H1 (cell line): ENCODE data around the gene FAHD1. TPM values are rescaled to one million over a fixed set of nuclear protein-coding genes. Genes with fewer than 3 reads are reported as not detected.

Experiments used
- CTCF ChIA-PET: fragments of 300-600 bp; sonication (Branson Sonifier 250); formaldehyde crosslinking; loops from one replicate; lab custom pipeline; 2021; ENCODE audit not compliant: partially characterized antibody; lab: Charles Lee
- POLR2A ChIA-PET: fragments of 300-600 bp; sonication (Branson Sonifier 250); formaldehyde crosslinking; loops from one replicate; lab custom pipeline; 2021; ENCODE audit warnings: inconsistent platforms; ENCODE audit not compliant: partially characterized antibody; lab: Charles Lee
- DNase-seq, 2 experiments: peaks; one replicate each; pipeline versions ENCODE4 v3.0.0 to v3.0.0-alpha.2; 2010 to 2022; ENCODE audit warnings: low spot score in 2 of 2, low read depth in 1 of 2, mixed read lengths in 1 of 2
- FAIRE-seq: peaks from 2 replicates; lab custom pipeline; 2011; peaks lifted over from hg19 to GRCh38; lab: Jason Lieb, UNC
- H2AFZ ChIP-seq: 2 replicates; pipeline ENCODE4 v1.8.1; 2012; ENCODE audit warnings: low read length, inconsistent platforms
- H2AK5ac ChIP-seq: 2 replicates; pipeline ENCODE4 v1.6.1; 2013; ENCODE audit warnings: low read depth, low read length
- H2BK120ac ChIP-seq: replicated peaks from 2 replicates; pipeline ENCODE3; 2013; ENCODE audit warnings: low read depth, low read length, inconsistent platforms
- H2BK12ac ChIP-seq: 2 replicates; pipeline ENCODE4 v1.6.1; 2013; ENCODE audit warnings: low read depth, low read length
- H2BK15ac ChIP-seq: 2 replicates; pipeline ENCODE4 v1.6.1; 2013; ENCODE audit warnings: low read length
- H2BK20ac ChIP-seq: 2 replicates; pipeline ENCODE4 v1.6.1; 2013; ENCODE audit warnings: low read length
- H2BK5ac ChIP-seq: 2 replicates; pipeline ENCODE4 v1.6.1; 2013; ENCODE audit warnings: low read depth, low read length
- H3K14ac ChIP-seq: 2 replicates; pipeline ENCODE4 v1.6.1; 2013; ENCODE audit warnings: inconsistent platforms; ENCODE audit not compliant: insufficient read length
- H3K18ac ChIP-seq: 2 replicates; pipeline ENCODE4 v1.6.1; 2013; ENCODE audit warnings: low read length; ENCODE audit errors: extremely low read depth
- H3K23ac ChIP-seq: 2 replicates; pipeline ENCODE4 v1.6.1; 2013; ENCODE audit warnings: inconsistent platforms; ENCODE audit not compliant: insufficient read length
- H3K23me2 ChIP-seq: 2 replicates; pipeline ENCODE4 v1.6.1; 2013; ENCODE audit warnings: low read depth, low read length
- H3K27ac ChIP-seq: 2 replicates; pipeline ENCODE4 v1.6.1; 2011; ENCODE audit warnings: low read depth, low read length, inconsistent platforms
- H3K27me3 ChIP-seq, 4 experiments: replicated peaks in 1 of 4; 1 replicate in 1 of 4; 2 replicates in 3 of 4; pipeline versions ENCODE4 v1.6.1 to v1.8.1; 2011 to 2013; ENCODE audit warnings: low read length in 3 of 4, mild to moderate bottlenecking in 3 of 4, inconsistent platforms in 2 of 4, mixed read lengths in 2 of 4, moderate library complexity in 1 of 4; ENCODE audit not compliant: control insufficient read depth in 3 of 4, insufficient read depth in 3 of 4; ENCODE audit errors: extremely low read depth in 1 of 4
- H3K36me3 ChIP-seq, 4 experiments: 2 replicates each; pipeline versions ENCODE4 v1.6.1 to v1.8.1; 2011 to 2013; ENCODE audit warnings: mild to moderate bottlenecking in 4 of 4, low read length in 3 of 4, moderate library complexity in 2 of 4, control low read depth in 1 of 4, inconsistent platforms in 1 of 4; ENCODE audit not compliant: insufficient read depth in 4 of 4, control insufficient read depth in 2 of 4
- H3K4ac ChIP-seq: replicated peaks from 2 replicates; pipeline ENCODE3; 2013; ENCODE audit warnings: low read length, low read depth, mixed read lengths, inconsistent platforms; ENCODE audit not compliant: insufficient read length
- H3K4me1 ChIP-seq, 4 experiments: replicated peaks in 1 of 4; 1 replicate in 1 of 4; 2 replicates in 3 of 4; pipeline versions ENCODE4 v1.6.1 to v1.8.1; 2011 to 2013; ENCODE audit warnings: low read length in 3 of 4, inconsistent platforms in 2 of 4, mixed read lengths in 1 of 4; ENCODE audit not compliant: insufficient read depth in 4 of 4, control insufficient read depth in 3 of 4
- H3K4me2 ChIP-seq, 2 experiments: 2 replicates each; pipeline versions ENCODE4 v1.6.1 to v1.8.1; 2011 to 2013; ENCODE audit warnings: low read depth in 2 of 2, low read length in 2 of 2, control low read depth in 1 of 2, inconsistent platforms in 1 of 2, mild to moderate bottlenecking in 1 of 2; ENCODE audit not compliant: insufficient read depth in 1 of 2
- H3K4me3 ChIP-seq, 4 experiments: fragments of 200-600, 300-600 bp in 1 of 4; sonication (generic), shearing (Covaris generic), sonication (Bioruptor Twin) in 1 of 4; 2 replicates each; pipeline versions ENCODE4 v1.5.1 to v1.8.1; 2011 to 2016; ENCODE audit warnings: low read length in 4 of 4, low read depth in 3 of 4, control low read depth in 2 of 4, inconsistent platforms in 2 of 4, mild to moderate bottlenecking in 2 of 4, mixed read lengths in 1 of 4, moderate library complexity in 1 of 4; ENCODE audit not compliant: insufficient read depth in 2 of 4; ENCODE audit errors: extremely low read depth in 1 of 4
- H3K56ac ChIP-seq: replicated peaks from 2 replicates; pipeline ENCODE3; 2013; ENCODE audit warnings: low read depth, mild to moderate bottlenecking, mixed read lengths, low read length, inconsistent platforms; ENCODE audit not compliant: insufficient read length
- H3K79me1 ChIP-seq: 2 replicates; pipeline ENCODE4 v1.6.1; 2013; ENCODE audit warnings: low read depth, low read length, control low read depth
- H3K79me2 ChIP-seq, 2 experiments: 2 replicates each; pipeline versions ENCODE4 v1.6.1 to v1.8.1; 2012 to 2013; ENCODE audit warnings: low read length in 2 of 2, mild to moderate bottlenecking in 2 of 2, inconsistent platforms in 1 of 2; ENCODE audit not compliant: insufficient read depth in 2 of 2, control insufficient read depth in 1 of 2
- H3K9ac ChIP-seq, 4 experiments: replicated peaks in 1 of 4; 1 replicate in 1 of 4; 2 replicates in 3 of 4; pipeline versions ENCODE4 v1.6.1 to v1.8.1; 2011 to 2013; ENCODE audit warnings: low read depth in 3 of 4, low read length in 3 of 4, control low read depth in 2 of 4, mild to moderate bottlenecking in 2 of 4, moderate library complexity in 2 of 4, inconsistent platforms in 1 of 4; ENCODE audit errors: extremely low read depth in 1 of 4
- H3K9me3 ChIP-seq, 2 experiments: 2 replicates each; pipeline versions ENCODE4 v1.6.1 to v1.8.1; 2012 to 2013; ENCODE audit warnings: mild to moderate bottlenecking in 2 of 2, moderate library complexity in 2 of 2, control low read depth in 1 of 2, inconsistent platforms in 1 of 2, low read depth in 1 of 2, low read length in 1 of 2, mixed read lengths in 1 of 2; ENCODE audit not compliant: insufficient read depth in 2 of 2
- H4K20me1 ChIP-seq, 2 experiments: replicated peaks in 1 of 2; 2 replicates each; pipeline versions ENCODE3 to v1.8.1; 2011 to 2013; ENCODE audit warnings: inconsistent platforms in 2 of 2, low read length in 2 of 2, mild to moderate bottlenecking in 1 of 2; ENCODE audit not compliant: insufficient read depth in 2 of 2, control insufficient read depth in 1 of 2
- H4K5ac ChIP-seq: 2 replicates; pipeline ENCODE4 v1.6.1; 2013; ENCODE audit warnings: low read length, low read depth, mixed read lengths, inconsistent platforms; ENCODE audit not compliant: insufficient read length
- H4K8ac ChIP-seq: 2 replicates; pipeline ENCODE4 v1.8.0; 2013; ENCODE audit warnings: mild to moderate bottlenecking, moderate library complexity, low read length, inconsistent platforms; ENCODE audit not compliant: insufficient read depth; ENCODE audit errors: extremely low read depth
- H4K91ac ChIP-seq: replicated peaks from 2 replicates; pipeline ENCODE3; 2013; ENCODE audit warnings: low read length, mixed read lengths, inconsistent platforms; ENCODE audit not compliant: insufficient read length
- WGBS, 2 experiments: shearing (Covaris generic) in 1 of 2; methylation state at CpG; one replicate each; pipeline versions ENCODE4 v1.1.6 to v1.1.7; 2013 to 2015; ENCODE audit warnings: low lambda C conversion rate in 2 of 2, mixed read lengths in 2 of 2, inconsistent platforms in 1 of 2, low coverage in 1 of 2, missing lambda C conversion rate in 1 of 2; ENCODE audit not compliant: insufficient replicate concordance in 2 of 2, insufficient coverage in 1 of 2, insufficient read length in 1 of 2; ENCODE audit errors: extremely low coverage in 1 of 2, missing lambda C conversion rate in 1 of 2; 5-methylcytosine and 5-hydroxymethylcytosine counted together
- polyA plus RNA-seq, 7 experiments: library from polyadenylated mRNA; depleted of rRNA in 3 of 7; stranded (reverse) in 5 of 7; unstranded in 2 of 7; fragments of >200 nt in 5 of 7; fragments of 200-250 nt in 2 of 7; gene quantifications; 1 replicate in 5 of 7; 2 replicates in 1 of 7; 4 replicates in 1 of 7; pipeline versions ENCODE4 v1.2.1 to v1.2.3, GENCODE V29; 2011 to 2013; ENCODE audit warnings: missing spikeins in 2 of 7, mixed read lengths in 2 of 7
- total RNA-seq: library from RNA; stranded (reverse); fragmentation: NEBNext Ultra II Directional; extraction: Animal tissue kit (Norgen Biotek cat#: 25700); gene quantifications from 2 replicates; pipeline ENCODE4 v1.2.1, GENCODE V29; 2021

FAHD1 gene
- total and polyA plus RNA-seq, 2 of the 8 experiments (the other 6 are each of a cell fraction or from before 2014, with no cell fraction given), result 20.4 to 31.9 TPM

DNA sequence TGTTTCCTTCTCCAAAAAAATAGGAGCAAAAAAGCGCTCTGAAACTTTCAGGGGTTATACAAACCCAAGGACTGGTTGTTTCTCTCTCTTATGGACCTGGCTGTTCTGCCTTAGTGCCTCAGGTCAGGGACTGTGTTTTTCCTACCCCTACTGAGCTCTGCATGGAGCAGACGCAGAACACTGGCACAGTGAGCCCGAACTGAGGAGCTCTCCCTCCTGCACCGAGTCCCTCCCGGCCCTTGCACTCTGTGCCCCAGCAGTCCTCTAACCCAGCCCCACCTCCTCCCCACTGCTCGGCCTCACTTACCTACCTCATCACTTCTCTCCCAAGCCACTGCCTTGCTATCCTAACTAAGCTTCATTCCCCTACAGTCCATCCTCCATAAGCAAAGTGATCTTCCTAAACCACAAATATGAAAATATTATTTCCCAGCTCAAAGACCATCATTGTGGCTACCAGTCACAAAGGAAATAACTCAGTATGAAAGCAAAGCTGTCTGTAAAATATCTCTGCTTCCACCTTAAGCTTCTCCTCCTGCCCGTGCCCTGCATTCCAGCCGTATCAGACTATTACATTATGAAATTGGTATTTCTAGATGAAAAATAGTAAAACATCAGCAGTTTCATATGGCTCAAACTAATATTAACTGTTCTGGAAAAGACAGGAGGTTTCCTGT, 31.3 kb downstream of the FAHD1 start:
- no peak overlapping the region for H2AK5ac ChIP-seq
- H2BK15ac ChIP-seq, result no peak overlapping the region
- H3K14ac ChIP-seq, result no peak overlapping the region
- H4K91ac ChIP-seq, result no peak overlapping the region
- H2AFZ ChIP-seq, result no peak overlapping the region
- H2BK20ac ChIP-seq, result no peak overlapping the region
- ChIA-PET CTCF (interaction anchor here (0.7 to 1.4 kb wide), 5 partner anchors 26 to 94 kb away, joined by 3 to 4 read pairs (median 4); no protein-coding TSS in a partner anchor), POLR2A (interaction anchor here (0.6 to 4.1 kb wide), 4 partner anchors 9 to 297 kb away, joined by 3 to 19 read pairs (median 5); partner anchors contain the start of genes RPS2 and TRAF7)
- no peak overlapping the region for H3K27ac ChIP-seq
- H2BK5ac ChIP-seq, result no peak overlapping the region
- H3K4me2 ChIP-seq, result no peak overlapping the region
- FAIRE-seq (no peak), DNase-seq (peak in 1 of 2 experiments; percentile 24)
- H3K23me2 ChIP-seq, result no peaks in the 10 kb centered on the region
- no peak overlapping the region for H3K4ac ChIP-seq
- H3K79me2 ChIP-seq, result no peaks in the 10 kb centered on the region
- H3K79me1 ChIP-seq, result no peaks in the 10 kb centered on the region
- no peak overlapping the region for H3K4me3 ChIP-seq
- no peak overlapping the region for H3K56ac ChIP-seq
- H3K4me1 ChIP-seq, result no peaks in the 10 kb centered on the region
- no peak overlapping the region for H3K23ac ChIP-seq
- H3K36me3 ChIP-seq, result no peaks in the 10 kb centered on the region
- H2BK120ac ChIP-seq, result no peak overlapping the region
- H2BK12ac ChIP-seq, result no peak overlapping the region
- no peaks in the 10 kb centered on the region for H4K20me1 ChIP-seq
- H3K18ac ChIP-seq, result no peak overlapping the region
- no peak overlapping the region for H3K9ac ChIP-seq
- no peaks in the 10 kb centered on the region for H3K9me3 ChIP-seq
- no peak overlapping the region for H4K8ac ChIP-seq
- no peak overlapping the region for H4K5ac ChIP-seq
- H3K27me3 ChIP-seq, result peaks cover 0 to 8% (median 4%) of the 10 kb centered on the region in 4 experiments; a peak in 6 of 7 replicates
- WGBS, 2 experiments, result 40% methylated on average over 8 of the region's 8 CpGs; no CpG with 5 or more reads in 1 of the 2 experiments
